ENCODE results near the gene BICC1.
"Not testable (repeated sequence)": the region's sequence is repeated elsewhere in the genome, so short reads cannot be mapped to it uniquely, and the experiment has no call there.

Gene BICC1

DNA sequence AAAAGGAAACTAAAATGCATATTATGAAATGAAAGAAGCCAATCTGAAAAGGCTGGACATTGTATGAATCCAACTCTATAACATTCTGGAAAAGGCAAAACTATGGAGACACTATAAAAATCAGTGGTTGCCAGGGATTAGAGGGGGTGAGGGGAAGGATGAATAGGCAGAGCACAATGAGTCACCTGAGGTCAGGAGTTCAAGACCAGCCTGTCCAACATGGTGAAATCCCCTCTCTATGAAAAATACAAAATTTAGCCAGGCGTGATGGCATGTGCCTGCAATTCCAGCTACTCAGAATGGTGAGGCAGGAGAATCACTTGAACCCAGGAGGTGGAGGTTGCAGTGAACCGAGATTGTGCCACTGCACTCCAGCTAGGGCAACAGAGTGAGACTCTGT lies 338.9 kb downstream of the BICC1 start:
- no peak overlapping the region for H3K4me3 ChIP-seq (ENCODE audit: low read depth, low read length)
- TF ChIP-seq, protein P1, sequence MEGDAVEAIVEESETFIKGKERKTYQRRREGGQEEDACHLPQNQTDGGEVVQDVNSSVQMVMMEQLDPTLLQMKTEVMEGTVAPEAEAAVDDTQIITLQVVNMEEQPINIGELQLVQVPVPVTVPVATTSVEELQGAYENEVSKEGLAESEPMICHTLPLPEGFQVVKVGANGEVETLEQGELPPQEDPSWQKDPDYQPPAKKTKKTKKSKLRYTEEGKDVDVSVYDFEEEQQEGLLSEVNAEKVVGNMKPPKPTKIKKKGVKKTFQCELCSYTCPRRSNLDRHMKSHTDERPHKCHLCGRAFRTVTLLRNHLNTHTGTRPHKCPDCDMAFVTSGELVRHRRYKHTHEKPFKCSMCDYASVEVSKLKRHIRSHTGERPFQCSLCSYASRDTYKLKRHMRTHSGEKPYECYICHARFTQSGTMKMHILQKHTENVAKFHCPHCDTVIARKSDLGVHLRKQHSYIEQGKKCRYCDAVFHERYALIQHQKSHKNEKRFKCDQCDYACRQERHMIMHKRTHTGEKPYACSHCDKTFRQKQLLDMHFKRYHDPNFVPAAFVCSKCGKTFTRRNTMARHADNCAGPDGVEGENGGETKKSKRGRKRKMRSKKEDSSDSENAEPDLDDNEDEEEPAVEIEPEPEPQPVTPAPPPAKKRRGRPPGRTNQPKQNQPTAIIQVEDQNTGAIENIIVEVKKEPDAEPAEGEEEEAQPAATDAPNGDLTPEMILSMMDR (IDR thresholded peaks at IDR 0.05; ENCODE audit: insufficient read depth, low read length, missing control alignments) = no peak
- ChIA-PET CTCF (no interaction called here), POLR2A (no interaction called here)
- no peak for DNase-seq (ENCODE audit: low read depth, low spot score)

DNA sequence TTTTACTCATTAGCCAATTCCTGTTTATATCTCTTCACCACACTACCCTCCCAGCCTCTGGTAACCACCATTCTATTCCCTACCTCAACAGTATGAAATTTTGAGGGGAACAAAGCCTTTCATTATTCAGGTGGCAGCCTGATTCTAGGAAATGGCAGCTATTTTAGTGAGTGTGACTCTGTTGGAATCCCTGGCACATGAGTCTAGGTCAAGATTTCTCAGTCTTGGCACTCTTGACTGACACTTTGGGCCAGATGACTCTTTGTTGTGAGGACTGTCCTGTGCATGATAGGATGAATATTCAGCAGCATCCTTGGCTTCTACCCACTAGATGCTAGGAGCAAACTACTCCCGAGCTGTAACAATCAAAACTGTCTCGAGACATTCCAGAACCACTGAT lies 341.0 kb downstream of the BICC1 start:
- TF ChIP-seq, protein P1 (IDR thresholded peaks at IDR 0.05; ENCODE audit: insufficient read depth, low read length, missing control alignments) = no peak
- ChIA-PET CTCF (interaction anchor here (1.0 to 1.1 kb wide), 2 partner anchors 20 to 338 kb away, joined by 3 to 4 read pairs; no protein-coding TSS in a partner anchor), POLR2A (no interaction called here)
- DNase-seq (ENCODE audit: low read depth, low spot score) = no peak
- no peak overlapping the region for H3K4me3 ChIP-seq (ENCODE audit: low read depth, low read length)

DNA sequence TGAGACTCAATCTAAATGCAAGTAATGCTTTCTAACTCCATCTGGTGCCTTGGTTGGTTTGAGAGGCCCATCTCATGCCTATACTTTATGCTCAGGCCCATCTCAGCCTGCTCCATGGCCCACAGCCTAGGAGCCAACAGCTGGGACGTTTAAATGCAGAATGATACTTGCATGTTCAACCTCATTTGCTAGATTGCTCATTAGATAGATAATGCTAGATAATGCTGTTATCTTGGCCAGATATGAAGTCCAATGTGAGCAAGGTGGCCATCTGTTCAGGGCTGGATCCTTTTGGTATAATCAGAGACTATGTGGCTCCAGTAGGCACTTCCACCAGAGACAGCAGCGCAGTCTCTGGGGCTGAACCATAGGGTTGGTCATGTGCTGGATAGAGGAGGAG lies 342.1 kb downstream of the BICC1 start:
- ChIA-PET CTCF (interaction anchor here (1.1 kb wide), 1 partner anchor 21 kb away, joined by 4 read pairs; no protein-coding TSS in a partner anchor), POLR2A (no interaction called here)
- no peak for DNase-seq (ENCODE audit: low read depth, low spot score)
- TF ChIP-seq, protein P1 (IDR thresholded peaks at IDR 0.05; ENCODE audit: insufficient read depth, low read length, missing control alignments) = no peak
- H3K4me3 ChIP-seq (ENCODE audit: low read depth, low read length) = no peak overlapping the region

DNA sequence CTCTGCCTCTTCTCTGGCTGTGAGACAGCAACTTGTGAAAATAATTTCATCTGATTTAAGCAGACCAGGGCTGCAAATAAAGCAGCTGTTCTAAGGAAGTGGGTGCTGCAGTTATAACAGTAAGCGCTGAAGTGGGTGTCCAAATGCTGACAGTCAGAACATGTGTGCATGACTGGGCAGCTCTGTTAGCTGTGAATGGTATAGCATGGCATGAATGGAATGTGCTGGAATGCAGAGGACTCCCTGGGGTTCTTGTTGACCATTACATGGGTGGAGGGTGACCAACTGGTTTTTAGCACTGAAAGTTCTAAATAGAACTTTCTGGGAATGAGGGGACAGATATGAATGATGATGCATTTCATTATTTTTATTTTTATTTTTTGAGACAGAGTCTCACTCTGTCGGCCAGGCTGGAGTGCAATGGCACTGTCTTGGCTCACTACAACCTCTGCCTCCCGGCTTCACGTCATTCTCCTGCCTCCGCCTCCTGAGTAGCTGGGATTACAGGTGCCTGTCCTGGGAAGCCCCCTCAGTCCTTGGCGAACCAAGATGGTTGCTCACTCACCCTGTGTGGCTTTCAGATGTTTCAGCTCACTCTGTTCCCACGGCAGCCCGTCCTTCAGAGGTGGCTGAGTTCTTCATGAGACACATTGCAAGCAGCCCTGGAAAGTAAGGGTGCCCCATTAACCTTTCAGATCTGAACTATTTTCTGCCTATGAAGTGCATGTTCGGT lies 344.0 kb downstream of the BICC1 start:
- ChIA-PET POLR2A (interaction anchor here (0.6 to 0.9 kb wide), 2 partner anchors 12 to 63 kb away, joined by 4 read pairs; no protein-coding TSS in a partner anchor), CTCF (interaction anchor here (0.7 to 2.2 kb wide), 4 partner anchors 9 to 96 kb away, joined by 3 to 5 read pairs (median 3); no protein-coding TSS in a partner anchor)
- no peak overlapping the region for H3K4me3 ChIP-seq (ENCODE audit: low read depth, low read length)
- peak; percentile 95 for DNase-seq (ENCODE audit: low read depth, low spot score)
- TF ChIP-seq, protein P1 (IDR thresholded peaks at IDR 0.05; ENCODE audit: insufficient read depth, low read length, missing control alignments) = no peak

DNA sequence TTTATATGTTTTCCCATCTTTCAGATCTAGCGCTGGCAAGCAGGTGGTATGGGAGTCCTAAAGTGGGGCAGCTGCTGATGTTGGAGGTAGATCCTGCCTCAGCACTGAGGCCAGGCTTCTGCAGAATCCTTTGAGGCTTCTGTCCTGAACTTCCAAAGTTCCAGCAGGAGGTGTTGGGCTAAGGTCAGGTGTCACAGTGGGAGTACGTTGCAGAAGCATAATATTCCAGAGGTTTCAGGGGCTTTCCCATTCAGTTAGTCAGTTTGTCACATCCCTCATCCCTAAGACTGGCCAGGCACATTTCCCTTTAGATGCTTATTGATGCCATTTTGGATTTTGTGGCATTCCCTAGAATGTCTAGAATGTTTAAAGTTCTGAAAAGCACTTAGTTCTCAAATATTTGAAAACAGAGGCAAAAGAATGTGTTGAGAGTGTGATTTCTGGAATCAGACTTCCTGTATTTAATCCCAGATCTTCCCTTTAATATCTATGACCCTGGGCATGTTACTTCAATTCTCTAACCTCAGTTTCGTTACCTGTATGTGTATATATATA lies 344.7 kb downstream of the BICC1 start:
- CTCF ChIA-PET = interaction anchor here (1.2 to 2.2 kb wide), 2 partner anchors 10 to 95 kb away, joined by 3 to 5 read pairs; no protein-coding TSS in a partner anchor
- H3K4me3 ChIP-seq (ENCODE audit: low read depth, low read length) = no peak overlapping the region
- POLR2A ChIA-PET = no interaction called here

DNA sequence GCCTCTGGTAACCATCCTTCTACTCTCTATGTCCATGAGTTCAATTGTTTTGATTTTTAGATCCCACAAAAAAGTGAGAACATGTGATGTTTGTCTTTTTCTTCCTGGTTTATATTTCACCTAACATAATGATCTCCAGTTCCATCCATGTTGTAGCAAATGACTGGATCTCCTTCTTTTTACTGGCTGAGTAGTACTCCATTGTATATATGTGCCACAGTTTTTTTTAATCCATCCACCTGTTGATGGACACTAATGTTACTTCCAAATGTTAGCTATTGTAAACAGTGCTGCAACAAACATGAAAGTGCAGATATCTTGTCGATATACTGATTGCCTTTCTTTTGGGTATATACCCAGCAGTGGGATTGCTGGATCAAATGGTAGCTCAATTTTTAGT lies 345.5 kb downstream of the BICC1 start:
- POLR2A ChIA-PET; DNase-seq (ENCODE audit: low read depth, low spot score): not testable (repeated sequence)

More for the DNA sequence above, 344.7 kb downstream of the BICC1 start:
- TF ChIP-seq, protein P1 (IDR thresholded peaks at IDR 0.05; ENCODE audit: insufficient read depth, low read length, missing control alignments) = no peak
- DNase-seq (ENCODE audit: low read depth, low spot score) = peak; percentile 26

More for the DNA sequence above, 345.5 kb downstream of the BICC1 start:
- H3K4me3 ChIP-seq (ENCODE audit: low read depth, low read length); CTCF ChIA-PET: not testable (repeated sequence)

Measured in AG04449 (cell line).